H9 (cell line): ENCODE results near the gene PPP3CB. TPM values are rescaled to one million over a fixed set of nuclear protein-coding genes. Genes with fewer than 3 reads are reported as not detected.

ENCODE experiments used
- DNase-seq: peaks from one replicate; pipeline ENCODE4 v3.0.0-alpha.2; 2017
- H2AFZ ChIP-seq: one replicate; pipeline ENCODE4 v1.6.1; 2013; ENCODE audit warnings: mild to moderate bottlenecking, low read length, control low read depth, moderate library complexity
- H2AK5ac ChIP-seq: 2 replicates; pipeline ENCODE4 v1.6.1; 2013; ENCODE audit warnings: low read length, control low read depth, mixed read lengths; ENCODE audit not compliant: insufficient read length
- H2BK120ac ChIP-seq: one replicate; pipeline ENCODE4 v1.6.1; 2013; ENCODE audit warnings: low read depth, mild to moderate bottlenecking, low read length, control low read depth, inconsistent platforms; ENCODE audit not compliant: poor library complexity, severe bottlenecking
- H2BK12ac ChIP-seq: 2 replicates; pipeline ENCODE4 v1.6.1; 2013; ENCODE audit warnings: low read length, control low read depth, mixed read lengths, low read depth; ENCODE audit not compliant: insufficient read length
- H2BK15ac ChIP-seq: 2 replicates; pipeline ENCODE4 v1.6.1; 2013; ENCODE audit warnings: low read depth, low read length, control low read depth
- H2BK20ac ChIP-seq: one replicate; pipeline ENCODE4 v1.6.1; 2013; ENCODE audit warnings: low read depth, mild to moderate bottlenecking, low read length, control low read depth, inconsistent platforms; ENCODE audit not compliant: poor library complexity, severe bottlenecking
- H2BK5ac ChIP-seq: 2 replicates; pipeline ENCODE4 v1.6.1; 2013; ENCODE audit warnings: low read length, control low read depth, mixed read lengths; ENCODE audit not compliant: insufficient read length
- H3K14ac ChIP-seq: 2 replicates; pipeline ENCODE4 v1.6.1; 2013; ENCODE audit warnings: low read length, control low read depth; ENCODE audit not compliant: insufficient read depth
- H3K18ac ChIP-seq: 2 replicates; pipeline ENCODE4 v1.6.1; 2013; ENCODE audit warnings: low read depth, mild to moderate bottlenecking, mixed read lengths, low read length, control low read depth; ENCODE audit not compliant: insufficient read length
- H3K23ac ChIP-seq: 2 replicates; pipeline ENCODE4 v1.6.1; 2013; ENCODE audit warnings: low read length, control low read depth, mixed read lengths, low read depth; ENCODE audit not compliant: insufficient read length
- H3K23me2 ChIP-seq: 2 replicates; pipeline ENCODE4 v1.6.1; 2013; ENCODE audit warnings: low read depth, mild to moderate bottlenecking, mixed read lengths, low read length, control low read depth; ENCODE audit not compliant: insufficient read length, poor library complexity, severe bottlenecking
- H3K27ac ChIP-seq: 2 replicates; pipeline ENCODE4 v1.5.1; 2013; ENCODE audit warnings: low read length, control low read depth, mixed read lengths, low read depth; ENCODE audit not compliant: insufficient read length
- H3K27me3 ChIP-seq: 2 replicates; pipeline ENCODE4 v1.6.1; 2013; ENCODE audit warnings: low read length, control low read depth, inconsistent platforms; ENCODE audit not compliant: insufficient read depth
- H3K4ac ChIP-seq: 2 replicates; pipeline ENCODE4 v1.6.1; 2013; ENCODE audit warnings: low read depth, mild to moderate bottlenecking, control low read depth, inconsistent platforms, low read length, moderate library complexity
- H3K4me1 ChIP-seq: 2 replicates; pipeline ENCODE4 v1.6.1; 2013; ENCODE audit warnings: low read length, control low read depth, inconsistent platforms; ENCODE audit not compliant: insufficient read depth
- H3K4me2 ChIP-seq: 2 replicates; pipeline ENCODE4 v1.6.1; 2013; ENCODE audit warnings: low read length, control low read depth, mixed read lengths; ENCODE audit not compliant: insufficient read length, insufficient read depth
- H3K56ac ChIP-seq: 2 replicates; pipeline ENCODE4 v1.6.1; 2013; ENCODE audit warnings: low read depth, mild to moderate bottlenecking, mixed read lengths, low read length, control low read depth; ENCODE audit not compliant: insufficient read length
- H3K79me1 ChIP-seq: 2 replicates; pipeline ENCODE4 v1.6.1; 2013; ENCODE audit warnings: low read depth, mild to moderate bottlenecking, moderate library complexity, low read length, control low read depth, inconsistent platforms; ENCODE audit not compliant: insufficient read depth, poor library complexity, severe bottlenecking
- H3K79me2 ChIP-seq: 2 replicates; pipeline ENCODE4 v1.6.1; 2013; ENCODE audit warnings: low read length, control low read depth, inconsistent platforms; ENCODE audit not compliant: insufficient read depth
- H3K9ac ChIP-seq: 2 replicates; pipeline ENCODE4 v1.6.1; 2013; ENCODE audit warnings: low read length, control low read depth, mixed read lengths; ENCODE audit not compliant: insufficient read length; ENCODE audit errors: extremely low read depth
- H3K9me3 ChIP-seq: one replicate; pipeline ENCODE4 v1.6.1; 2013; ENCODE audit warnings: low read depth, low read length, inconsistent platforms; ENCODE audit not compliant: control insufficient read depth
- H3T11ph ChIP-seq: one replicate; pipeline ENCODE4 v1.6.1; 2013; ENCODE audit warnings: mild to moderate bottlenecking, low read length, control low read depth, inconsistent platforms
- H4K20me1 ChIP-seq: one replicate; pipeline ENCODE4 v1.6.1; 2013; ENCODE audit not compliant: control insufficient read depth, insufficient read length, insufficient read depth
- H4K5ac ChIP-seq: 2 replicates; pipeline ENCODE4 v1.6.1; 2013; ENCODE audit warnings: low read depth, mild to moderate bottlenecking, mixed read lengths, low read length, control low read depth; ENCODE audit not compliant: insufficient read length
- H4K8ac ChIP-seq: replicated peaks from 2 replicates; pipeline ENCODE4 v1.6.1; 2013; ENCODE audit warnings: low read length, control low read depth, mixed read lengths, low read depth; ENCODE audit not compliant: insufficient read length
- H4K91ac ChIP-seq: 2 replicates; pipeline ENCODE4 v1.6.1; 2013; ENCODE audit warnings: low read depth, mild to moderate bottlenecking, moderate library complexity, mixed read lengths, low read length, control low read depth; ENCODE audit not compliant: insufficient read length
- H3K27ac Mint-ChIP-seq, 3 experiments: 2 replicates in 2 of 3; 3 replicates in 1 of 3; pipeline ENCODE4 v1.8.0; 2020 to 2021; ENCODE audit warnings: mixed read lengths in 3 of 3, mild to moderate bottlenecking in 1 of 3, moderate library complexity in 1 of 3
- H3K27me3 Mint-ChIP-seq: 2 replicates; pipeline ENCODE4 v1.8.0; 2021; ENCODE audit warnings: low read depth, mild to moderate bottlenecking, moderate library complexity, mixed read lengths
- H3K36me3 Mint-ChIP-seq, 3 experiments: 2 replicates in 2 of 3; 3 replicates in 1 of 3; pipeline ENCODE4 v1.8.0; 2020 to 2021; ENCODE audit warnings: low read depth in 3 of 3, mixed read lengths in 3 of 3; ENCODE audit not compliant: insufficient read depth in 1 of 3
- H3K4me1 Mint-ChIP-seq, 2 experiments: 2 replicates each; pipeline ENCODE4 v1.8.0; 2020; ENCODE audit warnings: mixed read lengths in 2 of 2
- H3K4me3 Mint-ChIP-seq, 2 experiments: 2 replicates in 1 of 2; 3 replicates in 1 of 2; pipeline ENCODE4 v1.8.0; 2020 to 2021; ENCODE audit warnings: mild to moderate bottlenecking in 2 of 2, mixed read lengths in 2 of 2, moderate library complexity in 1 of 2
- H3K9me3 Mint-ChIP-seq, 2 experiments: 2 replicates in 1 of 2; 3 replicates in 1 of 2; pipeline ENCODE4 v1.8.0; 2020; ENCODE audit warnings: mild to moderate bottlenecking in 2 of 2, mixed read lengths in 2 of 2, moderate library complexity in 1 of 2
- WGBS: extraction: QIAGEN DNeasy Blood & Tissue Kit; methylation state at CpG from one replicate; pipeline ENCODE4 v1.1.7; 2013; ENCODE audit warnings: missing lambda C conversion rate, low lambda C conversion rate, mixed read lengths; ENCODE audit not compliant: insufficient read length; ENCODE audit errors: extremely low coverage; 5-methylcytosine and 5-hydroxymethylcytosine counted together
- total RNA-seq: library from RNA; stranded (reverse); gene quantifications from 2 replicates; pipeline ENCODE4 v1.2.1, GENCODE V29; 2021
- TF ChIP-seq, protein P1 (sequence below): fragments of 200-600 bp; sonication (generic); conservative IDR thresholded peaks from 3 replicates; pipeline ENCODE4 v1.8.0; 2021; ENCODE audit warnings: antibody characterized with exemption, mild to moderate bottlenecking

PPP3CB gene
- total RNA-seq, 1 experiment from 2014 or later: 37.3 TPM

DNA sequence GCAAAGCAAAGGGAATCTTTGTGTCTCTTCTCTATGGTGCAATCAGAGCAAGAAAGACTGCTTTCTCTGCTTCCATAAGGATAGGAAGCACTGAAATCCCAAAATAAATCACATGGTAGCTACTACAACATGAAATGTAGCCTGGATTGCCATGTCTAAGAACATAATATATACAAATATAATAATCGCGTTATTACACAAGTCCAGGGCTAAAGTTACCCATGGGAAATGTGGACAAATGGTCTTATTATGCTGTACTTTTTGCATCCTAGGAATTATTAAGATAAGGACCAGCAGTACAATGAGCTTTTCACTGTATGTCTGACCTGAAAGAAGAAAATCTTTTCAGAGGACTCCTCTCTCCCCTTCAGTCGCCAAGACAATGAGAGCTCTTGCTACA is 23.5 kb upstream of the PPP3CB start:
- no peak overlapping the region for H3K9ac ChIP-seq
- H3K4me1 ChIP-seq: no peaks in the 10 kb centered on the region
- H3K27me3 ChIP-seq: no peaks in the 10 kb centered on the region
- no peak overlapping the region for H4K91ac ChIP-seq
- no peak overlapping the region for H3K4me2 ChIP-seq
- H3K79me2 ChIP-seq: no peaks in the 10 kb centered on the region
- H2BK12ac ChIP-seq: no peak overlapping the region
- peaks cover 11 to 62% (median 34%) of the 10 kb centered on the region in 3 experiments; a peak in 6 of 7 replicates for H3K36me3 Mint-ChIP-seq
- no peak overlapping the region for H3K4me3 Mint-ChIP-seq
- no peak overlapping the region for H3K18ac ChIP-seq
- H3K56ac ChIP-seq: no peak overlapping the region
- no peaks in the 10 kb centered on the region for H3K9me3 Mint-ChIP-seq
- no peak overlapping the region for H2BK5ac ChIP-seq
- no peak overlapping the region for H2AFZ ChIP-seq
- H4K8ac ChIP-seq: no peak overlapping the region
- H4K5ac ChIP-seq: no peak overlapping the region
- no peak overlapping the region for H3T11ph ChIP-seq
- H3K4me1 Mint-ChIP-seq: no peaks in the 10 kb centered on the region
- no peak overlapping the region for H2BK20ac ChIP-seq
- H3K27ac Mint-ChIP-seq: peak overlapping the region in 1 of 3 experiments; percentile 84; a peak in 1 of 7 replicates
- no peak overlapping the region for H3K4ac ChIP-seq
- H3K23me2 ChIP-seq: no peaks in the 10 kb centered on the region
- TF ChIP-seq, protein P1, sequence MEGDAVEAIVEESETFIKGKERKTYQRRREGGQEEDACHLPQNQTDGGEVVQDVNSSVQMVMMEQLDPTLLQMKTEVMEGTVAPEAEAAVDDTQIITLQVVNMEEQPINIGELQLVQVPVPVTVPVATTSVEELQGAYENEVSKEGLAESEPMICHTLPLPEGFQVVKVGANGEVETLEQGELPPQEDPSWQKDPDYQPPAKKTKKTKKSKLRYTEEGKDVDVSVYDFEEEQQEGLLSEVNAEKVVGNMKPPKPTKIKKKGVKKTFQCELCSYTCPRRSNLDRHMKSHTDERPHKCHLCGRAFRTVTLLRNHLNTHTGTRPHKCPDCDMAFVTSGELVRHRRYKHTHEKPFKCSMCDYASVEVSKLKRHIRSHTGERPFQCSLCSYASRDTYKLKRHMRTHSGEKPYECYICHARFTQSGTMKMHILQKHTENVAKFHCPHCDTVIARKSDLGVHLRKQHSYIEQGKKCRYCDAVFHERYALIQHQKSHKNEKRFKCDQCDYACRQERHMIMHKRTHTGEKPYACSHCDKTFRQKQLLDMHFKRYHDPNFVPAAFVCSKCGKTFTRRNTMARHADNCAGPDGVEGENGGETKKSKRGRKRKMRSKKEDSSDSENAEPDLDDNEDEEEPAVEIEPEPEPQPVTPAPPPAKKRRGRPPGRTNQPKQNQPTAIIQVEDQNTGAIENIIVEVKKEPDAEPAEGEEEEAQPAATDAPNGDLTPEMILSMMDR: no peak
- no peaks in the 10 kb centered on the region for H3K9me3 ChIP-seq
- H2BK120ac ChIP-seq: no peak overlapping the region
- no CpG with 5 or more reads among the region's 3 CpGs for WGBS
- no peaks in the 10 kb centered on the region for H3K79me1 ChIP-seq
- no peak for DNase-seq
- H3K23ac ChIP-seq: no peak overlapping the region
- H3K14ac ChIP-seq: no peak overlapping the region
- no peaks in the 10 kb centered on the region for H3K27me3 Mint-ChIP-seq
- H2BK15ac ChIP-seq: no peak overlapping the region
- H4K20me1 ChIP-seq: no peaks in the 10 kb centered on the region
- H2AK5ac ChIP-seq: no peak overlapping the region
- no peak overlapping the region for H3K27ac ChIP-seq
